GM21390 (cell line): ENCODE measurements around the gene DNAJC1.
"Not testable (repeated sequence)": the region's sequence is repeated elsewhere in the genome, so short reads cannot be mapped to it uniquely, and the experiment has no call there.

Experiments used
- ATAC-seq: cut with Tn5 transposase; IDR thresholded peaks from one replicate; pipeline ENCODE4 v1.9.1; 2021; ENCODE audit not compliant: unreplicated experiment

DNAJC1 gene

DNA sequence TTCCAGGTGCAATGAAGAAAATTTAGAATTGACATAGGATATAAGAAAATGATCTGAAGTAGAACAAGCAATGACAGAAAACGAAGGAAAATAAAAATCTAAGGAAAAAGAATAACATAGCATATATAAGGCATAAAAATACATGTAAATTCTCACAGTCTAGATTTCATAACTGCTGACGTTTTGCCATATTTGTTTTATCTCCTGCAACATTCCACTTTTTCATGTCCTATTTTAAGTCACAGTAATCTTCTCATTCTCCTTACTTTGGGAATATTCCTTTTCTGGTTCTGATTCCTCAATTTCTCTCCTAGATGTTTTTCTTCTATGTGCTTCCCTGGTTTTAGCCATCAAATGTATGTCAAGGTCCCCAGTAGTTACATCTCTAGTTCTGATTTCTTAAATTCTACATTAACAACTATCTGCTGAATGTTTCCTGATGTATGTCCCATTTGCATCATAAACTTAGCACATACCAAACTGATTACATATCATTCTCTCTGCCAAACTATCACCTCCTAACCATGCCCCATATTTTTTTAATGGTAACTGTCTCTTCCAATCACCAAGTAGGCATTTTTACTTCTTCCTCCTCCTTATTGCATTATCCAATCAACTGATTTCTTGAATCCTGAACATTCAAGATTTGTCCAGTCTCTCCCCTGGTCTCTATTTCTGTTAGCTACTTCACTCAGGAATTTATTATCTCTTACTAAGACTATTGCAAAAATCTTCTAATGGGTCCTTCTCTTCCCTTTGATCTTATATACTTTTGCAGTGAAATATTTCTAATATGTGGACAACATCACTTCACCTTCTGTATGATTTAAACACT lies 171.3 kb downstream of the DNAJC1 start:
- ATAC-seq = no peak

DNA sequence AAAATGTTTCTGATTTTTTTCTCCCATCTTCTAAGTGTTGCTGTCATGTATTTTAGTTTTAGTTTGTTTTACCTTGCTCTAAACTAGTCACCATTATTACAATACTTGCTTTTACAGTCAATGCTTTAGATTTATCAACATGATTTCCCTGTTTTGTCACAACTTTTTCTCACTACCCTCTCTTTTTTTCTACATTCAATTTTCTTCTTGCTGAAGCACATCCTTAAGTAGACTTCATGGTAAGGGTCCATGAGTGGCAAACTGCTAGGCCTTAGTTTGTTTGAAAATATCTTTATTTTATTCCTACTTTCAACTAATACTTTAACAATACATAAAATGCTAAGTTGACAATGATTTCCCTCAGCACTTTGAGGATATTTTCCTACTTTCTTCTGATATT lies 173.5 kb downstream of the DNAJC1 start:
- ATAC-seq = no peak

DNA sequence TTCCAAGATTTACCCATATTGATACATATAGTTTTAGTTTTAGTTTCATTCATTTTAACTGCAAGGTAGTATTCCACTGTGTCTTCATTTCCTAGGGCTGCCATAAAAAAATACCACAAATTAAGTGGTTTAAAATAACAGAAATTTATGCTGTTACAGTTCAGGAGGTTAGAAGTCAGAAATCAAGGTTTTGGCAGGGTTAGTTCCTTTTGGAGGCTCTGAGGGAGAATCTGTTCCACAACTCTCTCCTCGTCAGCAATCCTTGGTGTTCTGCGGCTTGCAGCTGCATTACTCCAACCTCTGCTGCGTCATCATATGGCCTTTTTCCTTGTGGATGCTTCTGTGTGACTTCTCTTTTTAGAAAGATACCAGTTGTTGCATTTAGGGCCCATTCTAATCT lies 176.2 kb downstream of the DNAJC1 start:
- ATAC-seq = no peak

DNA sequence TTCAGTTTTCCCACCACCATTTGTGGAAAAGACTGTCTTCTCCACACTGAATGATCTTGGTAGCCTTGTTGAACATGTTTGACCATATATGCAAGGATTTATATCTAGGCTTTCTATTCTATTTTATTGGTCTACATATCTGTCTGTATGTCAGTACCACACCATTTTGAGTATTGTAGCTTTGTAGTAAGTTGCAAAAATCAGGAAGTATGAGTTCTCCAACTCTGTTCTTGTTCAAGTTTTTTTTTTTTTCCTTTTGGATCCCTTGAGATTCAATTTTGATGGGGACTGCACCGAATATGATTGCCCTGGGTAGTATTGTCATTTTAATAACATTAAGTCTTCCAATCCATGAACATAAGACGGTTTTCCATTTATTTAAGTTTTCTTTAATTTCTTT lies 176.8 kb downstream of the DNAJC1 start:
- ATAC-seq = no peak

DNA sequence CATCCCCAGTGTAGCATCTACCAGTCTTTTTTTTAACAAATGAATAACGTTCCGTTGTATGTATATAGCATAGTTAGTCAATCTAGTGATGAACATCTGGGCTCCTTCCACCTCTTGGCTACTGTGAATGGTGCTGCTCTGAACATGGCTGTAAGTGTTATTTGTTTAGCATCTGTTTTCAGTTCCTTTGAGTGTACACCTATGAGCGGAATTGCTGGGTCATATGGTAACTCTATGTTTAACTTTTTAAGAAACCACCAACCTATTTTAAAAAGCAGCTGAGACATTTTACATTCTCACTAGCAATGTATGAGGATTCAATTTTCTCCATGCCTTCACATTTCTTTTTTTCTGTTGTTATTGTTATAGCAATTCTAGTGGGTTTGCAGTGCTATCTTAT lies 178.2 kb downstream of the DNAJC1 start:
- no peak for ATAC-seq

DNA sequence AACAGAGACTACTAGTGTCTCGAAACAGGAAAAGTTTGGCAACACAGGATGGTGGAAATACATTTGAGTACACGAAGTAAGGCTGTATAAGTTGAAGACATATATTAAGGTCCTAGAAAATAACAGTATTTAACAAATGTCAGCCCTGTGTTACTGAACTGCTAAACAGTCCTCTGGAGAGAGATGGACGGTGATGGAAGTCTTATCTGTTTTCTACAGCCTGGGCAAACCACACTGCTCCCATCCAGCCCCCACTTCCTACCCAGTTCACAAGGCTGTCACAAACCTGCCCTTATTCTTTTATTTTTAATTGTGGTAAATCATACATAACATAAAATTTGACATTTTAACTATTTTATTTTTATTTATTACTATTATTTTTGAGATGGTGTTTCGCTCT lies 179.1 kb downstream of the DNAJC1 start:
- ATAC-seq = no peak

DNA sequence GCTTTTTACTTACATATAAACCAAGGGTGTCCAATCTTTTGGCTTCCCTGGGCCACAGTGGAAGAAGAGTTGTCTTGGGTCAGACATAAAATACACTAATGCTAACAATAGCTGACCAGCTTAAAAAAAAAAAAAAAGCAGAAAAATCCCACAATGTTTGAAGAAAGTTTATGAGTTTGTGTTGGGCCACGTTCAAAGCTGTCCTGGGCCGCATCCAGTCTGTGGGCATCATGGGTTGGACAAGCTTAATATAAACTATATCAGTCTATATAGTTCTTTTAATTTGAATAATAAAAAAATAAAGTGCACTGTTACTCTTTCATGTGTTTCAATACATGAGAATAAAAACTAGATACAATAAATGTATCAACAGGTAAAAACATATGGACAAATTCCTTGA lies 179.9 kb downstream of the DNAJC1 start:
- ATAC-seq = no peak

DNA sequence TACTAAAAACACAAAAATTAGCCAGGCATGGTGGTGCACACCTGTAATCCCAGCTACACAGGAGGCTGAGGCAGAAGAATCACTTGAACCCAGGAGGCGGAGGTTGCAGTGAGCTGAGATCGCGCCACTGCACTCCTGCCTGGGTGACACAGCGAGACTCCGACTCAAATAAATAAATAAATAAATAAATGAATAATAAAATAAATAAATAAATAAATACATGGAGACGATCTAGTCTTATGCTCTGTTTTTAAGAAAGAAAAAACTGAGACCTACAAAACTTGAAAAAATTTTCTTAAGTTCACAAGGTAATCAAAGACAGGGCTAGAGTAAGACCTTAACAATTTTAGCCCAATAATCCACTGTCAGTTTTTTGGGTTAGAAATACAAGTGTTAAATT lies 181.3 kb downstream of the DNAJC1 start:
- ATAC-seq = not testable (repeated sequence)

DNA sequence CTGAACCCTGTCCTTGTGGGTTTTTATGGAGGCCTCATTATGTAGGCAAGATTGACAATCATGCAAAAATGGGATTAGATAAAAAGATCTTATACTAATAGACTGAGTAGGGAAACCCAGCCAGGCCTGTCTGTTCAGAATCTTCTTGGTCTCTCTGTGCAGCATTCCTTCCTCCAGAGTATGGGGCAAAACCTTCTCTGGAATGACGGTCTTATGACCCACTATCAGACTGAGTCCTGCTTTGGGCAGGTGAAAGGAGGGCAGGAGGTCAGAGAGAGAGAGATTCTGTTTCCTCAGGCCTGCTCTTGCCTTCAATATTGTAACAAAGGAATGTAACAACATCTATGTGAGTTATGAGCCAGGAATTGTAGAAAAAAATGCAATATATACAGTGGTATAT lies 182.6 kb downstream of the DNAJC1 start:
- no peak for ATAC-seq

DNA sequence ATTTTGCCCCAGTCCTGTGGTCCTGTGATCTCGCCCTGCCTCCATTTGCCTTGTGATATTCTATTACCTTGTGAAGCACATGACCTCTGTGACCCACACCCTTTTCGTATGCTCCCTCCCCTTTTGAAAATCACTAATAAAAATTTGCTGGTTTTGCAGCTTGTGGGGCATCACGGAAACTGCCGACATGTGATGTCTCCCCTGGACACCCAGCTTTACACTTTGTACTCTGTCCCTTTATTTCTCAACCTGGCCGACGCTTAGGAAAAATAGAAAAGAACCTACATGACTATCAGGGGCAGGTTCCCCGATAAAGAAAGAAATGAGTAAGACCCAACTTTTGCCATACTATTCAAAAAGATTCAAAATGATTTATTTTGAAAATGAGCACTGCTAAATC lies 185.1 kb downstream of the DNAJC1 start:
- ATAC-seq = not testable (repeated sequence)

DNA sequence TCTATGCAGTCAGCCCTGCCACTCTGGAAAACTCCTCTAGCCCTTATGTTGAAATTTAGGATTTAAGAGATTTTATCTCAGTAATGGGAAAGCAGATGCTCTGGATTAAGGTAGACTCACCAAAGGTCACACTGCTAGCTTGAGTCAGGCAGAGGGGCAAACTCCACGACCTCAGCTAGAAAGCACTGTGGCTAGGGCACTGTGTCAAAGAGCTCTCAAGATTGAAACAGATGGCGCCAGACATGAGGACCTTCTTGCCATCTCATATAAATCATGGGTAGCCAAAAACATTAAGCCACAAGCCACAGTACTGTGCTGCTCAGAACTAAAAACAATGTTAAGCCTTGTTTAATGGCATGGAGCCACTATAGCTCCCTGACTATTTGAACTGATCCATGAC lies 188.7 kb downstream of the DNAJC1 start:
- no peak for ATAC-seq

DNA sequence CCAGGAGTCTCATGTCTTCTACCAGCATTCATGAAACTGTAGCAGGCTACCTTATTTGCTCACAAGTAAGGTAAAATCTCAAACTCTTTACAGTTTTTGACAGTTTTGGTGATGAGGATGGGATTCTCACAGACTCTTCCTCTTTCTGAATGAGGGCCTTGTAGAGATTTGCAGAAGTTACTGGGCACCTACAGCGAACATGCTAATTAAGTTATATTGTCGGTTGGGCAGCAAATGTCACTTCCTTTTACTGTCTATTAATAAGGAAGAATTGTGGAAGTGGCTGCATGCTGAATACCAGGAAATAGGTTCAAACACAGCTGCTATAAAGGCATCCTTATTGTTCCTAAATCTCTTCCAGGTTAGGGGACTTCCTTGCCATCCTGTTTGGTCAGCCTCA lies 189.6 kb downstream of the DNAJC1 start:
- no peak for ATAC-seq

DNA sequence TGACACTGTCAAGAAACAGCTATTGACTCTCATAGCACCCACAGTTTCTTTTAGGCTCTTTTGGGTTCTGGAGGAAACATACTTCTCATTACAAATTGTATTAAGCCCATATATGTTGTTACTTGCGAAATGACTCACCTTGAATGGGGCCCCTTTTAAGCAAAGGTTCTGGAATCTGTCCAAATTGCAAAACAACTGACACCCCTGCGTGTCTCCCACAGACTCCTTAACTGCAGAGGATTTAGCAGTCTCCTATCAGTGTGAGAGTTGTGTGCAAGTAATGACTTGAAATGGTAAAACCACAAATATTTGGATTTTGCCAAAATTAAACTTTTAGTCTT lies 192.3 kb downstream of the DNAJC1 start:
- ATAC-seq = no peak

DNA sequence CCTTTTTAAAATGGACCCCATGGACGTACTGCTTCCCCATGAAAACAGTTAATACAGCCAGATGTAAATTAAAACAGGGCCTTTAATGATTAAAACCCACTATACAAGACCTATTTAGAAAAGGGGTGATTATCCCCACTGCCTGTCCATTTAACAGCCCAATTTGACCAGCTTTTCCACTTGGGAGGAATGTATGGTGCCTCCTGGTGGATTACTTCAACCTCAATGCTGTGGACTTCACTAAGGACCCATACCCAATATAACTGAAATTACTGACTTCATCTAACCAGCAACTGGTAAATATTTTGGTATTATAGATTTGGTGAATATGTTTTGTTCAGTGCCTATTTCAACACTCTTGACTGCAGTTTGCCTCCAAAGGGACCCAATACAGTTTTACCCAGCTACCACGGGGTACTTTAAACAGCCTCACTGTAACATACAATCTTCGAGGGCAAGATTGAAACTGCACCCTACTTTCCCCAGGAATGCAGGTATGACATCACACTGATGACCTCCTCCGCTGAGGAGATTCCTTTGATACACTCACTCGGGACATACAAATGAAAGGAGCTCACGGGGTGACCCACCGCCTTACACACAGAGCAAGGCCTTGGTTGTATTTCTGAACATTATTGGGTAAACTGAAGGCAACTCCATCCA lies 192.8 kb downstream of the DNAJC1 start:
- no peak for ATAC-seq

DNA sequence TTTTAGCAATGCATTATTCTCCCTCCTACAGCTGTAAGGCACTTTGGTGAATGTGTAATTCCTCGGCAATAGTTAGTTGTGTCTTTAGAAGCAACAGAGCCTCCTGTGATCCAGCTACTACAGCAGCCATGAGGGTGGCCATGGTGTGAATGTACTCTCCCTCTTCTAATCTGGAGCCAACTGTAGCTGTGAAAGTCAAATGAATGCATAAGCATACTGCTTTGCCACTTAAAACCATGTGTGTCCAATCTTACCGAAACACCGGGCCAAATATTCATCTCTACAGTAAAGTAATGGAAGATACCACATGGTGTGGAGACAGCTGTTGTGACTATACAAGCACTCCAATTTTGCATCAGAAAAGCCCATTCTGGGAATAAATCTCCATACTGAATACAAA lies 195.0 kb downstream of the DNAJC1 start:
- ATAC-seq = no peak

DNA sequence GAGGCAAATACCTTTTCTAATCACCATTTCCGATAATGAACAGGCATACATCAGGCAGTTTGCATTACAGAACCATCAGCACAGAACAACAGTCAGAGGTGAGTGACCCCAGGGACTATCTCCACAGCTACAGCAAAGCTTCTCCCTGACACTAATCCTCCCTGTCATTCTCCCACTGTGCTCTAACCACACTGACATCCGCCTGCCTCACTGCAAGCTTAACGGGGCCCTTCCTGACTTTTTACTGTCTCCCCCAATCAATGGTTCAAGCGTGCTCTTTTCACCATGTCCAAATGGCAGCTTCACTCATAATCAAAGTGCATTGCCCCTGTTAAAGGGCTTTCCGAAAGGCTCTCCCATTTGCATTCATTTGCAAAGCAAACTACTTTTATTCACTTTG lies 196.3 kb downstream of the DNAJC1 start:
- no peak for ATAC-seq

DNA sequence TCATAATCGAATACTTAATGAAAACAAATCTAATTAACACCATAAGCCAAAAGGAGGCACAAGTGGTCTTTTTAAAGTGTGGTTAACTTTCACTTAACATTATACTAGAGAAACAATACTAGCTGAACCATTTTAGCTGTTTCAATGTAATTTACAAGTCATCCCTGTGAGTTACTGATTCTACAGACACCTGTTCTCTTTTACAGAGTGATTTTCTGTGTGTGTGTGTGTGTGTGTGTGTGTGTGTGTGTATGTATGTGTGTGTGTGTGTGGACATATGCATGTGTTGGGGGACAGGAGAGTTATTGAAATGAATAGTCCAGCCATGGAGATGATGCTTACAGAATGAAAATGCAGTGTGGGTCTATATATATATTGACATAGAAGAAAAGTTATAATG lies 200.2 kb downstream of the DNAJC1 start:
- no peak for ATAC-seq

DNA sequence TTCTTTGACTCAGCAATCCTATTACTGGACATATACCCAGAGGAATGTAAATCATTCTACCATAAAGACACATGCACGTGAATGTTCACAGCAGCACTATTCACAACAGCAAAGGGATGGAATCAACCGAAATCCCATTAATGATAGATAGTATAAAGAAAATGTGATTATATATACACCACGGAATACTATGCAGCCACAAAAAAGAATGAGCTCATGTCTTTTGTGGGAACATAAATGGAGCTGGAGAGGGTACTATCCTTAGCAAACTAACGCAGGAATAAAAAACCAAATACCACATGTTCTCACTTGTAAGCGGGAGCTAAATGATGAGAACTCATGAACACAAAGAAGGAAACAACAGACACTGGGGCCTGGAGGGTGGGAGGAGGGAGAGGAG lies 201.9 kb downstream of the DNAJC1 start:
- ATAC-seq = no peak

DNA sequence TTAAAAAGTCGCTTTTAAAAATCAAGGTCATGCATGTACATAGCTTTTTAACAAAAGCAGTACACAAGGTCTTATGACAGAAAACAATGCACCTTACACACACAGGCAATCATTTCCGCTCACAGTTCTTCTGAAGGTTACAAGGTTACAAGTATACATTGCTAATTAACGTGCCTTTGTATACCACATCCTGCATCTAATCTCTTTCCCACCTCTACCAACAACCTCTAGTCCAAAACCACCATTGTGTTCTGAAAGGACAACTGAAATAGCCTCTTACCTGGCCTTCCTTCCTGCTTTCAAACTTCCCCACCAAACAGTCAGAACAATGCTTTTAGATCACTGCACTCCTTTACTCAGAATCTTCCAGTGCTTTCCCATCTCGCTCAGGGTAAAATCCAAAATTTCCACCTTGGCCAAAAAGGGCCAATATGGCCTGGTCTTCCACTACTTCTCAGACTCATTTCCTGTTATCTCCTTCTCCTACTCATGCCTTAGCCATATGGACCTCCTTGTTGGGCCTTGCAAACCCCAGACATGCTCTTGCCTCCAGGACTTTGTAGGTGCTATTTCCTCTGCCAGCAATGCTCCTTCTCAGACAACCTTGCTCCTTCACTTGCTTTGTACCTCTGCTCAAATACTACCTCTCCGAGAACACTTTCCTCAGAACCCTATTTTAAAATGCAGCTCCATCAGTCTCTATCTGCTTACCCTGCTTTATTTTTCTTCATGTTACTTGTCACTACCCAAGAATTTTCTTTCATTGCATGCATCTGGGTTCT lies 205.4 kb downstream of the DNAJC1 start:
- ATAC-seq = no peak

DNA sequence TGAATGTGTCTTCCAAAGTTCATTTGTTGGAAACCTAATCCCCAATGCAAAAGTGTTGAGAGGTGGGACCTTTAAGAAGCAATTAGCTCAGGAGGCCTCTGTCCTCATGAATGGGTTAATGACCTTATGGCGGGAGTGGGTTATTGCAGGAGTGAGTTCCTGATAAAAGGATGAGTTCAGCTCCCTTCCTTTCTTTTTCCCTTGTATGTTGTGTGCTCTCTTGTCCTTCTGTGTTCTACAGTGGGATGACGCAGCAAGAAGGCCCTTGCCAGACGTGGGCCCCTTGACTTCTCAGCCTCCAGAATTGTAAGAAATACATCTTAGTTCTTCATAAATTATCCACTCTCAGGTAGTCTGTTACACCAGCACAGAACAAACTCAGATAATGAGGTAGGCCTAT lies 206.0 kb downstream of the DNAJC1 start:
- no peak for ATAC-seq

DNA sequence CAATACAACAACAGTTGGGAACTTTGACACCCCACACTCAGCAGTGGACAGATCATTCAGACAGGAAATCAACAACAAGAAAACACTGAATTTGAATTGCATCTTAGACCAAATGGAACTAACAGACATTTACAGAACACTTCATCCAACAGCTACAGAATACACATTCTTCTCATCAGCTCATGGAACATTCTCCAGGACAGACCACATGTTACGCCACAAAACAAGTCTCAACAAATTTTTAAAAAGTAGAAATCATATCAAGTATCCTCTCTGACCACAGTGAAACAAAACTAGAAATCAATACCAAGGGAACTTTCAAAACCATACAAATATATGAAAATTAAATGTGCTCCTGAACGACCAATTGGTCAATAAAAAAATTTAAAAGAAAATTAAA lies 212.3 kb downstream of the DNAJC1 start:
- ATAC-seq = no peak

DNA sequence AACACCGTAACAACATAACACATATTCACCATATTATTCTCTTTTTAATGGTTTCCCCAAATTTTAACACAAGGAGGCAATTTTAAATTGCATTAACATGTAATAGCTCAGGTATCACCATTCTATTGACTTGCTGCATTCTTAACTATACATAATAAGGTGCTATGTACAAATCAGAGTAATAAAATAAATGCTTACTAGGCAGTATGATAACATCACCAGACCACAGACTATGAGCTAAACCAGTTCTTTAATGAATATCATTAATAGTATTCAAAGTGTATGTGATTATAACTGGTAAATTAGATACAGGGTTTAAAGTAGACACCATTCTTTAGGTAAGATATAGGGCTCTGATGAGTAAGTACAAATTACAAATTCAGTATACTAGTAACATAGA lies 226.6 kb downstream of the DNAJC1 start:
- no peak for ATAC-seq
